ENCODE measurements around the gene ALLC. TPM values are rescaled to one million over a fixed set of nuclear protein-coding genes. Genes with fewer than 3 reads are reported as not detected.

The ALLC gene
- total and polyA plus RNA-seq, 10 of the 15 experiments (the other 5 are each of a cell fraction or from before 2014, with no cell fraction given) = 0.05 TPM; not detected in 9

DNA sequence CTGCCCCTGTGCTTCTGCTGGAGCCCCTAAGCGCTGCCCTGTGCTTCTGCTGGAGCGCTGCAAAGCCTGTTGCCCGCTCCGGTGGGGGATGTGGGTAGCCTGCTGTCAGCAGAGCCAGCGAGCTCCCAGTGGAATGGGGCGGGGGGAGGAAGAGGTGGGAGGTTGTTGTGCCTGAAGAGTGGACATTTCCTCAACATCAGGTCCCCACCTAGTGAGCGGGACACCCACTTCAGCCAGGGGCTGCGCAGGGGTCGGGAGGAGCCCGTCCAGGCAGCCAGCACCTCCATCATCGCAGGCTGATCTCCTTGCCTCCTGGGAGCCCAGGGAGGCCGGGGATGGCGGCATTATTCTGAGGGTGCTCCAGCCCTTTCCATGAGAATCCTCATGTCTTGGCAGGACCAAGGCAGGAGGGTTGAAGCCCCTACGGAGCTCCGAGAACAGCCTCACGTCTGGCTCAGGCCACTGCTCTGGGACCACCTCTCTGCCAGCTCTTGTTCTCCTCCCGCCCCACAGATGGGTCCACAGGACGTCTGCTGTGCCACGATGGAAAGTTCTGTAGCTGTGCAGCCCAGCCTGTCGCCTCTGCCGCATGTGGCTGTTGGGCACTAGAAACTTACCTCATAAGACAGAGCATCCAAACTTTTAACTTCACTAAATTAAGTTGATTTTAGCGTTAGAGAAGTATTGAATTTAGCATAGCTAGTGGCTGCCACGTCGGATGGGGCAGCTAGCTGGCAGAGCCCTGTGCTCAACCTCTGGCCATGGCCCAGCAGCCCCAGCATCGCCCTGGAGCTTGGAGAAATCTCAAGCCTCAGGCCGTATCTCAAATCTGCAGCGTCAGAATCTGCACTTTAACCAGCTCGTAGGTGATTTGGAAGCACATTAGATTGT is 1.9 kb upstream of the ALLC start:
- Histone ChIP-seq H2AFZ (ENCODE audit: control insufficient read depth, low read depth, low read length) (no peak overlapping the region), H3K36me3 (ENCODE audit: control insufficient read depth in 2 of 2, insufficient read depth in 2 of 2, low read length in 1 of 2) (no peaks in the 10 kb centered on the region), H3K4me3 (no peak overlapping the region), H3K9ac (ENCODE audit: control insufficient read depth, insufficient read depth, low read length) (no peak overlapping the region), H3K79me2 (ENCODE audit: control insufficient read depth, insufficient read depth, low read length) (no peaks in the 10 kb centered on the region), H3K27ac (ENCODE audit: control insufficient read depth, insufficient read depth) (no peak overlapping the region), H3K4me1 (ENCODE audit: control insufficient read depth, insufficient read depth, low read length) (peaks cover 17% of the 10 kb centered on the region), H3K27me3 (replicated peaks in 1 of 2; ENCODE audit: control insufficient read depth in 2 of 2, insufficient read depth in 2 of 2, low read length in 1 of 2) (no peaks in the 10 kb centered on the region), H4K20me1 (ENCODE audit: control insufficient read depth, insufficient read depth) (no peaks in the 10 kb centered on the region), H3K4me2 (ENCODE audit: control insufficient read depth, insufficient read depth) (no peak overlapping the region), H3K9me3 (replicated peaks; ENCODE audit: control insufficient read depth, insufficient read depth, low read length) (peaks cover 3% of the 10 kb centered on the region; the same call in 2 of the 3 replicates)
- in situ Hi-C loops (cut with MboI) = no loop called here
- FAIRE-seq (no peak), ATAC-seq (no peak), DNase-seq (ENCODE audit: low read depth, low spot score) (no peak)
- ChIA-PET RAD21 (ENCODE audit: unreplicated experiment) (no interaction called here), POLR2A (no interaction called here), SMC1A (ENCODE audit: uncharacterized antibody, unreplicated experiment) (interaction anchor here (1.1 kb wide), 1 partner anchor 163 kb away, joined by 3 read pairs; no protein-coding TSS in a partner anchor), CTCF (interaction anchor here (0.9 kb wide), 2 partner anchors 194 to 232 kb away, joined by 3 to 4 read pairs; no protein-coding TSS in a partner anchor)
- TF ChIP-seq, protein P1, sequence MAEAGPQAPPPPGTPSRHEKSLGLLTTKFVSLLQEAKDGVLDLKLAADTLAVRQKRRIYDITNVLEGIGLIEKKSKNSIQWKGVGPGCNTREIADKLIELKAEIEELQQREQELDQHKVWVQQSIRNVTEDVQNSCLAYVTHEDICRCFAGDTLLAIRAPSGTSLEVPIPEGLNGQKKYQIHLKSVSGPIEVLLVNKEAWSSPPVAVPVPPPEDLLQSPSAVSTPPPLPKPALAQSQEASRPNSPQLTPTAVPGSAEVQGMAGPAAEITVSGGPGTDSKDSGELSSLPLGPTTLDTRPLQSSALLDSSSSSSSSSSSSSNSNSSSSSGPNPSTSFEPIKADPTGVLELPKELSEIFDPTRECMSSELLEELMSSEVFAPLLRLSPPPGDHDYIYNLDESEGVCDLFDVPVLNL (IDR thresholded peaks at IDR 0.05; ENCODE audit: low read depth, low read length) = no peak
- TF ChIP-seq YY1 (IDR thresholded peaks at IDR 0.05; ENCODE audit: low read depth, low read length) (no peak), SMAD1 (IDR thresholded peaks at IDR 0.05; ENCODE audit: low read depth, partially characterized antibody) (no peak), KLF5 (IDR thresholded peaks at IDR 0.05; ENCODE audit: partially characterized antibody) (no peak), RAD21 (IDR thresholded peaks at IDR 0.05; ENCODE audit: insufficient read depth, low read depth, low read length) (no peak), ZNF24 (IDR thresholded peaks at IDR 0.05) (no peak), RFX5 (IDR thresholded peaks at IDR 0.05; ENCODE audit: low read depth, low read length) (no peak), CHD1 (IDR thresholded peaks at IDR 0.05; ENCODE audit: low read depth, low read length) (no peak), NFYB (IDR thresholded peaks at IDR 0.05; ENCODE audit: insufficient read depth, low read depth, low read length) (no peak), PAX5 (IDR thresholded peaks at IDR 0.05; ENCODE audit: borderline replicate concordance, low read depth, low read length) (no peak), IKZF1 (conservative IDR thresholded peaks at IDR 0.05) (no peak), EGR1 (IDR thresholded peaks at IDR 0.05; ENCODE audit: borderline replicate concordance in 1 of 2, low read depth in 2 of 2, low read length in 2 of 2) (no peak), BACH1 (IDR thresholded peaks at IDR 0.05; ENCODE audit: borderline replicate concordance) (no peak), POLR2AphosphoS5 (IDR thresholded peaks at IDR 0.05; ENCODE audit: low read length) (no peak), MYC (IDR thresholded peaks at IDR 0.05; ENCODE audit: insufficient read depth, insufficient read length, insufficient replicate concordance, low read length, severe bottlenecking) (no peak), TCF7 (IDR thresholded peaks at IDR 0.05; ENCODE audit: borderline replicate concordance) (no peak)
- TF ChIP-seq, protein P2, sequence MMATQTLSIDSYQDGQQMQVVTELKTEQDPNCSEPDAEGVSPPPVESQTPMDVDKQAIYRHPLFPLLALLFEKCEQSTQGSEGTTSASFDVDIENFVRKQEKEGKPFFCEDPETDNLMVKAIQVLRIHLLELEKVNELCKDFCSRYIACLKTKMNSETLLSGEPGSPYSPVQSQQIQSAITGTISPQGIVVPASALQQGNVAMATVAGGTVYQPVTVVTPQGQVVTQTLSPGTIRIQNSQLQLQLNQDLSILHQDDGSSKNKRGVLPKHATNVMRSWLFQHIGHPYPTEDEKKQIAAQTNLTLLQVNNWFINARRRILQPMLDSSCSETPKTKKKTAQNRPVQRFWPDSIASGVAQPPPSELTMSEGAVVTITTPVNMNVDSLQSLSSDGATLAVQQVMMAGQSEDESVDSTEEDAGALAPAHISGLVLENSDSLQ (IDR thresholded peaks at IDR 0.05) = no peak
- WGBS (ENCODE audit: insufficient coverage, insufficient replicate concordance, low lambda C conversion rate, missing lambda C conversion rate) = 82% methylated on average over 28 of the region's 28 CpGs
- intact Hi-C loops (cut with micrococcal nuclease; ENCODE audit: unreplicated experiment) = loop anchor here (10.0 kb wide), 1 partner anchor 431 kb away; no protein-coding TSS in a partner anchor
- BruUV-seq (replicated peaks) = no TSS peak

Data from GM12878 (cell line).